Gastroesophageal sphincter (tissue), 3 donors: Measurements from ENCODE around the gene MYO19.

Experiments
- CTCF ChIP-seq, 4 experiments: fragments of 200-600 bp in 2 of 4; fragments of 450-650 bp in 2 of 4; sonication (generic) in 1 of 4; IDR thresholded peaks; one replicate each; pipeline ENCODE4 v1.5.1; 2017 to 2019; ENCODE audit warnings: antibody characterized with exemption in 4 of 4, mild to moderate bottlenecking in 2 of 4, moderate library complexity in 2 of 4
- EP300 ChIP-seq: sonication (generic); formaldehyde crosslinking; IDR thresholded peaks from one replicate; pipeline ENCODE4 v1.6.1; 2017; ENCODE audit warnings: antibody characterized with exemption, mild to moderate bottlenecking
- POLR2A ChIP-seq, 2 donors: fragments of 450-650 bp; IDR thresholded peaks; one replicate each; pipeline ENCODE4 v1.6.1; 2017; ENCODE audit warnings: antibody characterized with exemption in 2 of 2, mild to moderate bottlenecking in 2 of 2, moderate library complexity in 1 of 2
- POLR2AphosphoS5 ChIP-seq: sonication (generic); formaldehyde crosslinking; IDR thresholded peaks from one replicate; pipeline ENCODE4 v1.6.1; 2017; ENCODE audit warnings: antibody characterized with exemption

- TF ChIP-seq POLR2A (IDR thresholded peaks at IDR 0.05) (no peak), POLR2AphosphoS5 (no peak), EP300 (no peak), CTCF (IDR thresholded peaks at IDR 0.05) (no peak)
These were observed 31.1 kb downstream of the MYO19 start for GRCh38 chr17:36503456-36504155.
